Activated naive CD4-positive, alpha-beta T cell treated with anti-CD3 and anti-CD28 coated beads for 36 hours (primary cell): ENCODE results near the gene ACTL7A. TPM values are rescaled to one million over a fixed set of nuclear protein-coding genes. Genes with fewer than 3 reads are reported as not detected.

Source experiments
- CTCF ChIA-PET: fragments of 350-600 bp; sonication (Branson Sonifier 250); formaldehyde crosslinking; loops from one replicate; lab custom pipeline; 2021; ENCODE audit warnings: antibody characterized with exemption; lab: Charles Lee
- DNase-seq: peaks from one replicate; pipeline ENCODE4 v3.0.0-alpha.2; 2020
- H3K27ac Mint-ChIP-seq: one replicate; pipeline ENCODE4 v1.8.0; 2021; ENCODE audit warnings: mild to moderate bottlenecking, mixed read lengths
- H3K27me3 Mint-ChIP-seq: one replicate; pipeline ENCODE4 v1.8.0; 2021; ENCODE audit warnings: low read depth, mixed read lengths
- H3K36me3 Mint-ChIP-seq: one replicate; pipeline ENCODE4 v1.8.0; 2021; ENCODE audit warnings: low read depth, mixed read lengths
- H3K4me1 Mint-ChIP-seq: one replicate; pipeline ENCODE4 v1.8.0; 2021; ENCODE audit warnings: low read depth, mixed read lengths
- H3K4me3 Mint-ChIP-seq: one replicate; pipeline ENCODE4 v1.8.0; 2021; ENCODE audit warnings: mild to moderate bottlenecking, moderate library complexity, mixed read lengths
- H3K9me3 Mint-ChIP-seq: one replicate; pipeline ENCODE4 v1.8.0; 2021; ENCODE audit warnings: mixed read lengths
- intact Hi-C: fragments of 100-400 bp; cut with micrococcal nuclease; formaldehyde crosslinking; loops from one replicate; pipeline ENCODE4 v1.15.1; 2023
- total RNA-seq, 2 experiments: library from RNA; stranded (reverse); gene quantifications; one replicate each; pipeline ENCODE4 v1.2.3, GENCODE V29; 2021

ACTL7A gene, protein sequence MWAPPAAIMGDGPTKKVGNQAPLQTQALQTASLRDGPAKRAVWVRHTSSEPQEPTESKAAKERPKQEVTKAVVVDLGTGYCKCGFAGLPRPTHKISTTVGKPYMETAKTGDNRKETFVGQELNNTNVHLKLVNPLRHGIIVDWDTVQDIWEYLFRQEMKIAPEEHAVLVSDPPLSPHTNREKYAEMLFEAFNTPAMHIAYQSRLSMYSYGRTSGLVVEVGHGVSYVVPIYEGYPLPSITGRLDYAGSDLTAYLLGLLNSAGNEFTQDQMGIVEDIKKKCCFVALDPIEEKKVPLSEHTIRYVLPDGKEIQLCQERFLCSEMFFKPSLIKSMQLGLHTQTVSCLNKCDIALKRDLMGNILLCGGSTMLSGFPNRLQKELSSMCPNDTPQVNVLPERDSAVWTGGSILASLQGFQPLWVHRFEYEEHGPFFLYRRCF
- not detected for total RNA-seq

DNA sequence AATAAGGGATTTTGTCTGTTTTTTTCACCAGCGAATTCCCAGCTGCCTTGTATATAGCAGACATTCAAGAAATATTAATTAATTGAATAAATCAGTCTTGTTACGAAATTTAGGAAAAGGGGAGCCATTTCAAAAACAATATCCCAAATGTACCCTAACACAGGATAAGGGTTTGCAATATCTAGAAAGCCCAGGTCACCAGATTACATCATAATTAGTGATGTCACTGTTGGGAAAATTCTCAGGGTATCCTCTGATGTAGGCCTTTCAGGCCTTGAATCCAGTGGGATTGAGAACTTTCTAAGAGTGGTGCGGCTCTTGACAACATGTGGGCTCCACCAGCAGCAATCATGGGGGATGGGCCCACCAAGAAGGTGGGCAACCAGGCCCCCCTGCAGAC, at the start of gene ACTL7A:
Gene ACTL7A (plus strand): TSS at position 270 of the 400 bp plus-strand sequence. CDS start 57 bp downstream, at position 327.
- Mint-ChIP-seq H3K4me1 (no peaks in the 10 kb centered on the region), H3K27ac (no peak within 1 kb of the TSS), H3K9me3 (no peaks in the 10 kb centered on the region), H3K27me3 (no peaks in the 10 kb centered on the region), H3K36me3 (no peaks in the 10 kb centered on the region), H3K4me3 (no peak within 1 kb of the TSS)
- DNase-seq = no peak
- intact Hi-C loops = loop anchor here (2.0 kb wide), 1 partner anchor 23 kb away; no protein-coding TSS in a partner anchor
- CTCF ChIA-PET = no interaction called here

DNA sequence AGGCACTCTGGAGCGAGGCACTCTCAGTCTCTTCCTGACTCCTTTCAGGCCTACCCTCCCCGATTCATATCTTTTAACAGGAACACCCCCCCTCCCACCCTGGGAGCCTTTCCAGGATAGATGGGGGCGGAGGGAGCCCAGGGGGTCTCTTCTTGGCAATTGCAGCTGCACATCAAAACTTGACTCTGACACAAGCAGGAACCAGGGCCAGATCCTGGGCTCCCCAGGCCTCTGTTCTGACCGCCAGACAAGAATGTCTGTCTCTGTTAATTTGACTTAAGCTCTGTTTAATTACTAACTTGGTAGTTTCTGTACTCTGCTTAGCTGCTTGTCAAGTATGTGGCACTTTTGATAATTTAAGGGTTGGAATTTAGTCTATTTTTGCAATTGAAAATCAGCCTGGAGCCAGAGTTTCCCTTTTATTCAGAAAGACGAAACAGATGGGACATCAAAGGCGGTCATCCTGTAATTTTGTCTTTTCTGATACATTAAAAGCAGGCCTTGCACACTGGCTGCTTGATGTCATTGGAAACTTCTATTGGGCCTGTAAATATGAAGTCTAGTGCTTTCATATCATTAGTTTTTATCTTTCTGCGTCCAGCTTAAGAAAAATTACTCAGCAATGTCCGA, 49.6 kb upstream of the ACTL7A start:
- Mint-ChIP-seq H3K36me3 (no peaks in the 10 kb centered on the region), H3K4me3 (no peak overlapping the region), H3K27ac (no peak overlapping the region), H3K27me3 (no peaks in the 10 kb centered on the region), H3K9me3 (no peaks in the 10 kb centered on the region), H3K4me1 (peaks cover 5% of the 10 kb centered on the region)
- CTCF ChIA-PET = no interaction called here
- intact Hi-C loops = no loop called here
- no peak for DNase-seq

DNA sequence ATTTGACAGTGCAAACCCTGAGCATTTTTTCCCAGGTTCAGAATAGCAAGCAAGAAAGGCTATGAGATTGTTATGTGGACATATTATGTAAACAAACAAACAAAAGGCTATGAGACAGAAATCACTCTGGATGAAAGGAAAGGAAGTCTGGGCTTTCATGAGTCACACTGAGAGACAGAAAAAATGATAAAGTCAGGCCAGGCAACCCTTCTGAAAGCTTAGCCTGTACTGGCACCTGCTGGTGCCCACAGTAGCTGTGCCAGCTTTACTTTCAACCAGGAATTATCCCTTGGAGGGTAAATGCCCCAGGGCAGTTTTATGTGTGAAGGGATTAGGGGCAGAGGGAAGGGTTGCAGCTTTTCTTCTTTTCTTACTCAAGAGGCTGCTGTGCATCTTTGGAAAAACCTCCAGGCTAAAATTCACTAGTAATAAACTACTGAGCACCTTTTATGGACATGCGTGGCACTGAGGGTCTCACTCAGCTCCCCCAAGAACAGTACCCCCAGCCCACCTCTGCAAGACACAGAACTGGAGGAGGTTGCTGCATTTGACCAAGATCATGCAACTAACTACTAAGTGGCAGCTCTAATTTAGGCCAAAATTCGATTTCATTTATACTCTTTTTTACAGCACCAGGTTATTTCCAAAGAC, 48.0 kb upstream of the ACTL7A start:
- intact Hi-C loops = no loop called here

DNA sequence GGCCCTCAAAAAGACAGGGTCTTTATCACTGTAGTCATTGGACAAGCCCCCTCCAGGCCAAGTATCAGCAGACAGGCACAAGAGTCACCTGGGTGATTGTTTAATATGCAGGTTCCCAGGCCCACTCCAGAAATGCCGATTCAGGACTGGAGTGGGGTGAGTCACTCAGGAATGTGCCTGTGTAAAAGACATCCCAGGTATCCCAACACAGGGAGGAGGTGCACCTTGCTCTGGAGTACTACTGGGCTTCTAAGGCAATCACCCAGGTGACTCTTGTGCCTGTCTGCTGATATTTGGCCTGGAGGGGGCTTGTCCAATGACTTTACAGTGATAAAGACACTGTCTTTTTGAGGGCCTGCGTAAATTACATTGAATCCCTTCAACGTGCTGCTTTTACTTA, 46.9 kb upstream of the ACTL7A start:
- no peak overlapping the region for H3K27ac Mint-ChIP-seq
- CTCF ChIA-PET = no interaction called here
- H3K4me1 Mint-ChIP-seq = peaks cover 5% of the 10 kb centered on the region
- H3K9me3 Mint-ChIP-seq = peaks cover 1% of the 10 kb centered on the region
- no peaks in the 10 kb centered on the region for H3K27me3 Mint-ChIP-seq
- intact Hi-C loops = no loop called here
- no peak overlapping the region for H3K4me3 Mint-ChIP-seq
- H3K36me3 Mint-ChIP-seq = no peaks in the 10 kb centered on the region
- DNase-seq = no peak

More for the DNA sequence above, 48.0 kb upstream of the ACTL7A start:
- no peak overlapping the region for H3K4me3 Mint-ChIP-seq
- H3K9me3 Mint-ChIP-seq = no peaks in the 10 kb centered on the region
- peaks cover 5% of the 10 kb centered on the region for H3K4me1 Mint-ChIP-seq
- no peak for DNase-seq
- H3K27ac Mint-ChIP-seq = no peak overlapping the region
- CTCF ChIA-PET = no interaction called here
- H3K36me3 Mint-ChIP-seq = no peaks in the 10 kb centered on the region
- H3K27me3 Mint-ChIP-seq = no peaks in the 10 kb centered on the region

DNA sequence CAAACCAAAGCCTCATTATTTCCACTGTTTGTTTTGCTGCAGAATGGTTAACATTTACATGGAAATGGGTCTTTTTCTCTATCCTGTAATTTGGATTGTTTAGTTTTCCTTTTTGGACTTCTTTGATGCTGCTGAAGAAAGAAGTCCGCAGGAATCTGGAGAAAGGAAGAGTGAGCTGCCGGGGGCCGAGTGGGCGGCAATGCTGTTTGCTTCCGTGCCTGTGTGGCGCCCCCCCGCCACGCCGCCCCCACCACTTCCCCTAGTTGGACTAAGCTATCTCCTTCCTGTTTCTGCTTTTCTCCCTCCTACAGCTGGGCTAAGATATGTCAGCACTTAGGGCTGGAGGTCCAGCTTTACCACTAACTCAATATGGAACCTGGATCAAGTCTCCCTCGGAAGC, 46.0 kb upstream of the ACTL7A start:
- no peak for DNase-seq
- Mint-ChIP-seq H3K9me3 (peaks cover 1% of the 10 kb centered on the region), H3K36me3 (no peaks in the 10 kb centered on the region), H3K27me3 (no peaks in the 10 kb centered on the region), H3K4me3 (no peak overlapping the region), H3K4me1 (peaks cover 5% of the 10 kb centered on the region), H3K27ac (no peak overlapping the region)
- intact Hi-C loops = no loop called here
- CTCF ChIA-PET = interaction anchor here (0.6 kb wide), 1 partner anchor 709 kb away, joined by 3 read pairs; no protein-coding TSS in a partner anchor

DNA sequence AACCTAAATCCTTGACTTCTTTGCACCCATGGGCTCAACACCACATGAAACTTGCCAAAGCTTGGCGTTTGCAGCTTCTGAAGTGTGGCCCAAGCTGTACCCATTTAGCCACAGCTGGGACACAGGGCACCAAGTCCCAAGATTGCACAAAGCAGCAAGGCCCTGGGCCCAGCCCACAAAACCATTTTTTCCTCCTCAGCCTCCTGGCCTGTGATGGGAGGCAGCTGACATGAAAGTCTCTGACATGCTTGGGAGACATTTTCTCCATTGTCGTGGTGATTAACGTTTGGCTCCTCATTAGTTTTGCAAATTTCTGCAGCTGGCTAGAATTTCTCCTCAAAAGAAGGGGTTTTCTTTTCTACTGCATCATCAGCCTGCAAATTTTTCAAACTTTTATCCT, 38.2 kb upstream of the ACTL7A start:
- Mint-ChIP-seq H3K4me3 (no peak overlapping the region), H3K9me3 (peaks cover 23% of the 10 kb centered on the region), H3K27ac (no peak overlapping the region), H3K27me3 (peaks cover 7% of the 10 kb centered on the region), H3K4me1 (no peaks in the 10 kb centered on the region), H3K36me3 (peaks cover 15% of the 10 kb centered on the region)
- CTCF ChIA-PET = no interaction called here
- no peak for DNase-seq
- intact Hi-C loops = no loop called here

DNA sequence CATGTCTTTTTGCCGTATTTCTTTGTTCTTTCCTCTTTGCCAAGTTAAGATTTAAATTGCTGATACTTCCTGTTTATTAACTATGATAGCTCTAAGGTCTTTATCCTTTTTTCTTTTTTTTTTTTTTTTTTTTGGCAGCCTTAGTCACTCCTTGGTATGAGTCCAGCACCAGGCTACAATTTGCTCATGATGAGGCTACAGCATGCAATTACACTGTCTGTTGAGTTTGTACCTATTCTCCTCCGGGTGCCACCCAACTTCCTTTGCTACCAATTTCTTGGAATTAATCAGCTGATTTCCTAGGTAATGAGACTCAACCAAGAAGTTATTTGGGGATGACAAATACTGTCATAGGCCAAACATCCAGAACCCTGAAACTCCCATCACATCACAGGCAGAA, 31.8 kb upstream of the ACTL7A start:
- Mint-ChIP-seq H3K27me3 (peaks cover 3% of the 10 kb centered on the region), H3K4me1 (no peaks in the 10 kb centered on the region), H3K27ac (no peak overlapping the region), H3K36me3 (peaks cover 1% of the 10 kb centered on the region), H3K4me3 (no peak overlapping the region), H3K9me3 (no peaks in the 10 kb centered on the region)
- DNase-seq = no peak
- intact Hi-C loops = no loop called here
- CTCF ChIA-PET = no interaction called here

DNA sequence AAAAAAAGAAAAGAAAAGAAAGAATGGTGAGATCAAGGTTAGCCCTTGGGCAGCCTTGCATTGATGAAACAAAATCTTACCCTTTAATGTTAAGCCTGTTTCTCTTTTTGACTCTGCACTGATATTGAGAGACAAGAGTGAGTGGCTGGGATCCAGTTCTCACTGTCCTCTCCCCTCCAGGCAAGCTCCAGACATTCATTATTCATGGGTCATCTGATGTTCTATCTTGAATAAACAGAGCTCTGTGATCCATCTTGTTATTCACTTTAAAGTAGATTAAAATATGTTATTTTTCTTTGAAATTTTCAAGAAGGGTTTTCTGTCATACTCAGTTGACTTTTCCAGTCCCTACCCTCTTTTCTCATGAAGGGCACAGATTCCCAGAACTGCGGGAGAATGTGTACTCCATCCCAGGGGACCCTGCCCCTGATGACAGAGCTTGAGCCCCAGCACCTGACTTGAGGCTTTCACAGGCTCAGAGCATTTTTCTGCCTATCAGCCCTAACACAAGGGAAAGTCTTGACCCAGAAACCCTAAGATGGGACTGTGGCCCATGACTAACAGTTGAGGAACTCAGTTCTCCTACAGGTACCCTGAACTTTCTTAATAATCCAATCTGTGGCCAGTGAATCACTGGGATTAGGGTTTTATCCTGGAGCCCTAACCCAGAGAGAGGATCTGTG, 30.4 kb upstream of the ACTL7A start:
- peaks cover 1% of the 10 kb centered on the region for H3K36me3 Mint-ChIP-seq
- no peaks in the 10 kb centered on the region for H3K9me3 Mint-ChIP-seq
- no peak for DNase-seq
- H3K27ac Mint-ChIP-seq = no peak overlapping the region
- no peaks in the 10 kb centered on the region for H3K4me1 Mint-ChIP-seq
- CTCF ChIA-PET = interaction anchor here (0.6 kb wide), 1 partner anchor 42 kb away, joined by 3 read pairs; no protein-coding TSS in a partner anchor
- intact Hi-C loops = no loop called here
- H3K27me3 Mint-ChIP-seq = peaks cover 3% of the 10 kb centered on the region
- no peak overlapping the region for H3K4me3 Mint-ChIP-seq

DNA sequence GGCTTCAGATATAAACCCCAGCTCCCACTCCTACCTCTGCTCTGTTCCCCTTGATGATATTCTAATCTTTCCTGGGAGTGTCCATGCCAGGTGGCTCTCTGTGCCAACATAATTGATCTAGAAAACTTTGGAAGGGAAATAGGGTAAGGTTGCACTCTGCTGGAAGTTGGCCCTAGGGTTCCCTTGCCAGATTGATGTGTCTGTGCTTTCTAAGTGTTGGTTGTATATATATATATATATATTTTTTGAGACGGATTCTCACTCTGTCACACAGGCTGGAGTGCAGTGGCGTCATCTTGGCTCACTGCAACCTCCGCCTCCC, 29.9 kb upstream of the ACTL7A start:
- Mint-ChIP-seq H3K9me3 (no peaks in the 10 kb centered on the region), H3K4me1 (no peaks in the 10 kb centered on the region), H3K4me3 (no peak overlapping the region), H3K27me3 (peaks cover 3% of the 10 kb centered on the region), H3K27ac (no peak overlapping the region), H3K36me3 (peaks cover 1% of the 10 kb centered on the region)
- intact Hi-C loops = no loop called here
- DNase-seq = no peak
- CTCF ChIA-PET = no interaction called here

DNA sequence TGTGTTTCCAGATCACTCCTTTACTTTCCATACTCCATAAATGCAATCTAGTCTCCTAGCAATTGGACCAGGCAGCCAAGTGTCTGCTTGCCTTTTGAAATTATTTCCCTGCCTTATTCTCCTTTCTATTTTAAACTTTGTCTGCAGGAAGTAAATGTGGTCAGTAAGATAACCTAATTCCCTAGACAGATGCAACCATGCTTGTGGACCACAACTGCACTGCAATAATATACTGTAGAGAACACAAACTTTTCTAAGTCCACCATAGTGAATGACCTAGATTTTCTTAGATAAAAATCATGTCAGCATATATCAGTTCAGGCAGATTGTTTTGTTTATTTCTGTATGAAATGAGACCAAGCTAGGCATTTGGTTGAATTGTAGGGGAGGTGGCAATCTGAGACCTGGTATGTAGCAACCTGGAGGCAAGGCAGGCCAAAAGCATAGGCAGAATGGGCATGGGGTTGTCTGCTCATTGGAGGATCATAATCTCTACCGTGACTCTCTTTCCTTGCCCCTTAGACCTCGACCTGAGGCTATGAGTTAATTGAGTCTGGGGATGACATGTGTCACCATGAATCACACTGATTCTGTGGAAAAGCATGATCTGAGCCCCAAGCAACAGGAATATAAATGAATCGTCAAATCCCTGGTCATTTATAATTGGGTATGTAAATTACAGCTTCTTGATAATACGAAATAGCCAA, 27.0 kb upstream of the ACTL7A start:
- DNase-seq = no peak
- CTCF ChIA-PET = no interaction called here
- Mint-ChIP-seq H3K27me3 (no peaks in the 10 kb centered on the region), H3K27ac (no peak overlapping the region), H3K4me3 (no peak overlapping the region), H3K36me3 (no peaks in the 10 kb centered on the region), H3K4me1 (no peaks in the 10 kb centered on the region), H3K9me3 (no peaks in the 10 kb centered on the region)
- intact Hi-C loops = no loop called here

DNA sequence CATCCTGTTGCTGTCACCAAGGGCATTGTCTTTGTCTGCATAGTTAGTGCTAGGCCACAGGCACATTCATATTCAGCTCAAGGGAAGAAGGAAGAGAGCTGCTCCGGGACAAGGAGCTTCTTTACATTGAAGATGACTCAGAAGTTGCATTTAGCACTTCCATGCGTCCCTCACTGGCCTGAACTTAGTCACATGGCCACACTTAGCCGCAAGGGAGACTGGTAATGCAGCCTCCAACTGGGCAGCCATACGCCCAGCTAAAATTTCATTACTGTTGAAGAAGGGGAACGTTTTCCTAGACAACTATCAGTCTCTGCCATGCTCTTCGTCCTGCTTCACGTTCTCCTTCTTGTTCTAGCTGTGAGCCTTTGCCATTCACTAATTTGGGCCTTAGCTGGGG, 26.2 kb upstream of the ACTL7A start:
- Mint-ChIP-seq H3K4me1 (no peaks in the 10 kb centered on the region), H3K4me3 (no peak overlapping the region)

DNA sequence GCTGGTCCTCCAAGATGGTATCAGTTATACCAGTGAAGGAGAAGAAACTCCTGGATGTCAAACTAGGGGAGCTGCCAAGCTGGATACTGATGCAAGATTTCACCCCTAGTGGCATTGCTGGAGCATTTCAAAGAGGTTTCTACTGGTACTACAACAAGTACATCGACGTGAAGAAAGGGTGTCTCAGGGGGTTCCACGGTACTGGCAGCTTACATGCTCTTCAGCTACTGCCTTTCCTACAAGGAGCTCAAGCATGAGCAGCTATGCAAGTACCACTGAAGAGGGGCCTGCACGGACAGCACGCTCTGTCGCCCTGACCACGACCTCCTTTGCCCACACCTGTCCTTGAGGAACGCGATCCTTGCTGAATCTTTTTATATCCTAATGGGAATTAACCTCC, 25.7 kb upstream of the ACTL7A start:
- Mint-ChIP-seq H3K36me3 (no peaks in the 10 kb centered on the region), H3K4me3 (no peak overlapping the region), H3K27me3 (no peaks in the 10 kb centered on the region), H3K9me3 (no peaks in the 10 kb centered on the region), H3K27ac (no peak overlapping the region), H3K4me1 (peaks cover under 1% of the 10 kb centered on the region)
- CTCF ChIA-PET = no interaction called here
- no peak for DNase-seq
- intact Hi-C loops = no loop called here

More for the DNA sequence above, 26.2 kb upstream of the ACTL7A start:
- Mint-ChIP-seq H3K27ac (no peak overlapping the region), H3K9me3 (no peaks in the 10 kb centered on the region), H3K27me3 (no peaks in the 10 kb centered on the region), H3K36me3 (no peaks in the 10 kb centered on the region)
- CTCF ChIA-PET = no interaction called here
- intact Hi-C loops = no loop called here
- DNase-seq = no peak
